Trophoblast cell (in vitro differentiated cells and primary cell): ENCODE measurements around the gene MYL4.

Experiments used
- DNase-seq, 2 donors: peaks; one replicate each; pipeline ENCODE4 v3.0.0-alpha.2; 2016
- H2AFZ ChIP-seq: 2 replicates; pipeline ENCODE4 v1.6.1; 2013; ENCODE audit warnings: low read length, moderate library complexity, mild to moderate bottlenecking; ENCODE audit not compliant: insufficient read depth, poor library complexity
- H2AK5ac ChIP-seq: 2 replicates; pipeline ENCODE4 v1.6.1; 2013; ENCODE audit warnings: mild to moderate bottlenecking, low read length
- H2BK120ac ChIP-seq: 2 replicates; pipeline ENCODE4 v1.6.1; 2013; ENCODE audit warnings: low read length, mild to moderate bottlenecking, moderate library complexity; ENCODE audit not compliant: insufficient read depth, poor library complexity
- H2BK12ac ChIP-seq: 2 replicates; pipeline ENCODE4 v1.6.1; 2013; ENCODE audit warnings: mild to moderate bottlenecking, low read length, moderate library complexity
- H2BK5ac ChIP-seq: 2 replicates; pipeline ENCODE4 v1.6.1; 2013; ENCODE audit warnings: low read length, low read depth, moderate library complexity, mild to moderate bottlenecking; ENCODE audit not compliant: poor library complexity
- H3K14ac ChIP-seq: 2 replicates; pipeline ENCODE4 v1.6.1; 2013; ENCODE audit warnings: mild to moderate bottlenecking, low read length
- H3K18ac ChIP-seq: 2 replicates; pipeline ENCODE4 v1.6.1; 2013; ENCODE audit warnings: mild to moderate bottlenecking, low read length
- H3K23ac ChIP-seq: 2 replicates; pipeline ENCODE4 v1.6.1; 2013; ENCODE audit warnings: low read length
- H3K27ac ChIP-seq: 2 replicates; pipeline ENCODE4 v1.5.1; 2013; ENCODE audit warnings: low read depth, mild to moderate bottlenecking, inconsistent platforms, low read length, moderate library complexity
- H3K27me3 ChIP-seq: 2 replicates; pipeline ENCODE4 v1.6.1; 2013; ENCODE audit warnings: inconsistent platforms, mild to moderate bottlenecking, low read length, moderate library complexity; ENCODE audit not compliant: insufficient read depth
- H3K36me3 ChIP-seq, 2 experiments: 1 replicate in 1 of 2; 2 replicates in 1 of 2; pipeline ENCODE4 v1.6.1; 2013; ENCODE audit warnings: low read length in 2 of 2, mild to moderate bottlenecking in 2 of 2, moderate library complexity in 1 of 2; ENCODE audit not compliant: insufficient read depth in 2 of 2, control insufficient read depth in 1 of 2
- H3K4ac ChIP-seq: 2 replicates; pipeline ENCODE4 v1.6.1; 2013; ENCODE audit warnings: low read depth, mild to moderate bottlenecking, low read length, moderate library complexity
- H3K4me1 ChIP-seq, 2 experiments: 1 replicate in 1 of 2; 2 replicates in 1 of 2; pipeline ENCODE4 v1.6.1; 2013; ENCODE audit warnings: low read length in 2 of 2, mild to moderate bottlenecking in 2 of 2, moderate library complexity in 1 of 2; ENCODE audit not compliant: insufficient read depth in 2 of 2, control insufficient read depth in 1 of 2
- H3K4me2 ChIP-seq: 2 replicates; pipeline ENCODE4 v1.6.1; 2013; ENCODE audit warnings: inconsistent platforms, mild to moderate bottlenecking, low read length, moderate library complexity
- H3K4me3 ChIP-seq: 2 replicates; pipeline ENCODE4 v1.5.1; 2013; ENCODE audit warnings: mild to moderate bottlenecking, low read depth, low read length, inconsistent platforms
- H3K79me1 ChIP-seq: one replicate; pipeline ENCODE4 v1.6.1; 2013; ENCODE audit warnings: low read length
- H3K79me2 ChIP-seq: 2 replicates; pipeline ENCODE4 v1.6.1; 2013; ENCODE audit warnings: low read length, mild to moderate bottlenecking; ENCODE audit not compliant: control insufficient read depth, insufficient read depth, poor library complexity
- H3K9ac ChIP-seq: 2 replicates; pipeline ENCODE4 v1.6.1; 2013; ENCODE audit warnings: mild to moderate bottlenecking, low read length
- H3K9me3 ChIP-seq: 2 replicates; pipeline ENCODE4 v1.6.1; 2013; ENCODE audit warnings: low read depth, mild to moderate bottlenecking, control low read depth, inconsistent platforms, low read length; ENCODE audit not compliant: insufficient read depth
- H4K12ac ChIP-seq: 2 replicates; pipeline ENCODE4 v1.6.1; 2013; ENCODE audit warnings: low read depth, mild to moderate bottlenecking, low read length, moderate library complexity
- H4K8ac ChIP-seq: 2 replicates; pipeline ENCODE4 v1.6.1; 2013; ENCODE audit warnings: low read depth, mild to moderate bottlenecking, low read length, moderate library complexity
- H4K91ac ChIP-seq: one replicate; pipeline ENCODE4 v1.6.1; 2013; ENCODE audit warnings: low read depth, mild to moderate bottlenecking, low read length, moderate library complexity
- WGBS: extraction: QIAGEN DNeasy Blood & Tissue Kit; methylation state at CpG from one replicate; pipeline ENCODE4 v1.1.7; 2013; ENCODE audit warnings: missing lambda C conversion rate; ENCODE audit not compliant: insufficient read length, insufficient coverage; ENCODE audit errors: extremely low coverage; 5-methylcytosine and 5-hydroxymethylcytosine counted together

MYL4 gene

GRCh38 chr17:47244697-47245096 is 35.5 kb downstream of the MYL4 start:
- no CpG with 5 or more reads among the region's 2 CpGs for WGBS

GRCh38 chr17:47246120-47246519 is 37.0 kb downstream of the MYL4 start:
- H3K14ac ChIP-seq, result no peak overlapping the region
- no peak for DNase-seq
- H3K4me2 ChIP-seq, result no peak overlapping the region
- no peaks in the 10 kb centered on the region for H3K79me2 ChIP-seq
- no peaks in the 10 kb centered on the region for H3K4me1 ChIP-seq
- no peak overlapping the region for H3K9ac ChIP-seq
- no peak overlapping the region for H4K8ac ChIP-seq
- H2BK120ac ChIP-seq, result no peak overlapping the region
- H3K18ac ChIP-seq, result no peak overlapping the region
- H2BK5ac ChIP-seq, result no peak overlapping the region
- no peak overlapping the region for H3K4me3 ChIP-seq
- H3K27me3 ChIP-seq, result no peaks in the 10 kb centered on the region
- H2AK5ac ChIP-seq, result no peak overlapping the region
- H4K91ac ChIP-seq, result no peak overlapping the region
- H3K79me1 ChIP-seq, result no peaks in the 10 kb centered on the region
- H3K36me3 ChIP-seq, result no peaks in the 10 kb centered on the region
- no CpG with 5 or more reads among the region's 2 CpGs for WGBS
- no peak overlapping the region for H4K12ac ChIP-seq
- no peak overlapping the region for H3K4ac ChIP-seq
- no peak overlapping the region for H2AFZ ChIP-seq
- no peak overlapping the region for H3K27ac ChIP-seq
- H3K23ac ChIP-seq, result no peak overlapping the region
- H3K9me3 ChIP-seq, result no peaks in the 10 kb centered on the region
- H2BK12ac ChIP-seq, result no peak overlapping the region

More at GRCh38 chr17:47244697-47245096, 35.5 kb downstream of the MYL4 start:
- no peak overlapping the region for H3K4me2 ChIP-seq
- no peaks in the 10 kb centered on the region for H3K79me1 ChIP-seq
- H4K12ac ChIP-seq, result no peak overlapping the region
- H3K4me1 ChIP-seq, result peaks cover 2 to 5% of the 10 kb centered on the region in 2 experiments
- H4K8ac ChIP-seq, result no peak overlapping the region
- H3K4ac ChIP-seq, result no peak overlapping the region
- H3K14ac ChIP-seq, result no peak overlapping the region
- no peak overlapping the region for H3K18ac ChIP-seq
- H3K27me3 ChIP-seq, result no peaks in the 10 kb centered on the region
- no peak overlapping the region for H3K27ac ChIP-seq
- no peak overlapping the region for H2AK5ac ChIP-seq
- H2BK120ac ChIP-seq, result no peak overlapping the region
- H4K91ac ChIP-seq, result no peak overlapping the region
- H2BK12ac ChIP-seq, result no peak overlapping the region
- no peak overlapping the region for H3K9ac ChIP-seq
- H3K9me3 ChIP-seq, result no peaks in the 10 kb centered on the region
- no peak for DNase-seq
- no peak overlapping the region for H2AFZ ChIP-seq
- H3K23ac ChIP-seq, result no peak overlapping the region
- no peak overlapping the region for H3K4me3 ChIP-seq
- H3K36me3 ChIP-seq, result no peaks in the 10 kb centered on the region
- H3K79me2 ChIP-seq, result no peaks in the 10 kb centered on the region
- no peak overlapping the region for H2BK5ac ChIP-seq

GRCh38 chr17:47250855-47251254 is 41.7 kb downstream of the MYL4 start:
- peaks cover 9% of the 10 kb centered on the region for H3K27me3 ChIP-seq
- no peak overlapping the region for H4K8ac ChIP-seq
- H3K23ac ChIP-seq, result no peak overlapping the region
- H3K4me1 ChIP-seq, result peaks cover 7 to 9% of the 10 kb centered on the region in 2 experiments
- H4K91ac ChIP-seq, result no peak overlapping the region
- no peak overlapping the region for H3K4me2 ChIP-seq
- no peaks in the 10 kb centered on the region for H3K36me3 ChIP-seq
- H3K79me2 ChIP-seq, result peaks cover 3% of the 10 kb centered on the region
- H2AFZ ChIP-seq, result no peak overlapping the region
- no peak overlapping the region for H2BK5ac ChIP-seq
- no peak overlapping the region for H3K27ac ChIP-seq
- no peak overlapping the region for H3K4me3 ChIP-seq
- H3K79me1 ChIP-seq, result peaks cover 4% of the 10 kb centered on the region
- H3K18ac ChIP-seq, result no peak overlapping the region
- no peak for DNase-seq
- H2AK5ac ChIP-seq, result no peak overlapping the region
- no peaks in the 10 kb centered on the region for H3K9me3 ChIP-seq
- 100% methylated on average over 2 of the region's 2 CpGs for WGBS
- no peak overlapping the region for H4K12ac ChIP-seq
- H3K4ac ChIP-seq, result no peak overlapping the region
- no peak overlapping the region for H3K14ac ChIP-seq
- no peak overlapping the region for H2BK12ac ChIP-seq
- no peak overlapping the region for H3K9ac ChIP-seq
- H2BK120ac ChIP-seq, result no peak overlapping the region

- Histone ChIP-seq H3K36me3 (no peaks in the 10 kb centered on the region), H3K27ac (no peak overlapping the region), H4K8ac (no peak overlapping the region), H3K9ac (no peak overlapping the region), H2AFZ (no peak overlapping the region), H4K91ac (no peak overlapping the region), H3K4me1 (peaks cover 7 to 9% of the 10 kb centered on the region in 2 experiments), H3K23ac (no peak overlapping the region), H2AK5ac (no peak overlapping the region), H3K9me3 (no peaks in the 10 kb centered on the region), H2BK12ac (no peak overlapping the region), H2BK120ac (no peak overlapping the region), H3K4me3 (no peak overlapping the region), H3K4ac (no peak overlapping the region), H3K14ac (no peak overlapping the region), H3K79me1 (peaks cover 4% of the 10 kb centered on the region), H3K79me2 (peaks cover 3% of the 10 kb centered on the region), H3K4me2 (no peak overlapping the region), H3K27me3 (peaks cover 9% of the 10 kb centered on the region), H2BK5ac (no peak overlapping the region), H4K12ac (no peak overlapping the region), H3K18ac (no peak overlapping the region)
- no CpG with 5 or more reads among the region's 1 CpG for WGBS
- no peak for DNase-seq
These were observed 42.3 kb downstream of the MYL4 start for GRCh38 chr17:47251421-47251940.
